Omental fat pad (tissue), 4 donors: ENCODE data around the gene CCDC9B. TPM values are rescaled to one million over a fixed set of nuclear protein-coding genes. Genes with fewer than 3 reads are reported as not detected.

Experiments used
- ATAC-seq: fragments of 150-250 bp; one replicate; pipeline ENCODE4 v1.9.1; 2016; ENCODE audit warnings: mild to moderate bottlenecking, moderate library complexity; ENCODE audit not compliant: low FRiP score
- DNase-seq: peaks from one replicate; pipeline ENCODE4 v3.0.0-alpha.2; 2019; ENCODE audit warnings: low spot score
- CTCF ChIP-seq, 3 donors: fragments of 450-650 bp; IDR thresholded peaks; one replicate each; pipeline ENCODE4 v1.5.1; 2016 to 2017; ENCODE audit warnings: antibody characterized with exemption in 3 of 3, mild to moderate bottlenecking in 3 of 3, moderate library complexity in 2 of 3
- total RNA-seq, 4 donors: library from RNA; depleted of rRNA; stranded (reverse); fragments of >200 nt; gene quantifications; one replicate each; pipeline ENCODE4 v1.1.0, GENCODE V29; 2016

Gene CCDC9B
- total RNA-seq, 4 donors from 2014 or later = 1.1 to 7.4 (median 4.5) TPM

DNA sequence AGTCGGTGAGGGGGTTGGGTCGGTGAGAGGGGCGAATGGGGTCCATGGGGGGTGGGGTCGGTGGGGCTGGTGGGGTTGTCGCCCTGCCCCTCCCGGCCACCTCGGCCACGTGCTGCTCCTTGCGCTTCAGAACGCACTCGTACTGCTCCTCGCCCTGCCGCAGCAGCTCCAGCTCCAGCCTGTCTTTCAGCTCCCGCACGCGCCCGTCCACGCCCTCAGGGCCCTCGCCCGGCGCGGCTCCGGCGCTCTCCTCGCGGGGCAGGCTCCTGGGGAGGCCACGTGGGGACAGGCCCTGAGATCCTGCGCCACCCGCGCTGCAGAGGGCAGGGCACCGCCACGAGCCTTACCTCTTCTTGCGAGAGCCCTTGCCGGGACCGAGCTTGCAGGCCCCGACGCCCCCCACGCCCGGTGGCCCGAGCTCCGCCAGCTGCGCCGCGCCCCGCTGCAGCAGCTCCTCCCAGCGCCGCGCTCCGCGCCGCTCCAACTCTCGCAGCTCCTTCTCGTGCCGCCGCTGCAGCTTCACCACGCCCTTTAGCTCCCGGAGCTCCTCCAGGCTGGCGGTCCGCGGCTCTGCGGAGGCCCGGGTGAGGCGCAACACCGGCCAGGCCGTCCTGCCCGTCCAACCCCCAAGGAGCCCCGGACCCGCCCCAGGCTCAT lies 49.7 kb downstream of the CCDC9B start:
- DNase-seq (no peak), ATAC-seq (peak; percentile 68)
- no peak for TF ChIP-seq CTCF (IDR thresholded peaks at IDR 0.05)

- no peak for TF ChIP-seq CTCF (IDR thresholded peaks at IDR 0.05)
- ATAC-seq = no peak
- no peak for DNase-seq
These were observed 50.2 kb downstream of the CCDC9B start for GRCh38 chr15:40290545-40290917.

DNA sequence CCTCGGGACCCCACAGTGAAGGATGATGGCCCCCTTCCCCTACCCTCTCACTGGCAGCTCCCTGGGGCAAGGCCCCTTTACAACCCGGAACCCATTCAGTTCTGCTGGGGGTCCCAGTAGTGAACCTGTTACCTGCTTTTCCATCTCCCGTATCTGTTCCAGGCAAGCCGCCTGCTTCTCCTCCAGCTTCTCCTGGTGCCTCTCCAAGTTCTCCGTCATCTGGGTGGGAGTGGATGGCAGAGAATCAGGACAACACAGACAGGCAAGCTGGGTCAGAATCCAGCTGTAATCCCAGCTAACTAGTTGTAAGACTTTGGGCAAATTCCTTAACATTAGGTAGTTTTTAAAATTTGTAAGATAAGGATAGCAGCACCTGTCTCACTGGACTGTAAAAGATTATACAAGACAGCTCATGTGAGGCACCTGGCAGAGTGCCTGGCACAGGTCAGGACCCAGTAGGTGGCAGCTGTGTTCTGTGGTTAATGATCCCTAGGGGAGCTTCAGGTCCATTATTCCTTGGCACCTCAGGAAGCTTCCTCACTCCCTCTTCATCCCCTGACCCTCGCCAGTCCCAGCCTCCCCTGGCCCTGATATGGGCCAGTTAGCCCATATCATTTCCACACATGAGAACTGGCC lies 51.5 kb downstream of the CCDC9B start:
- DNase-seq (no peak), ATAC-seq (no peak)
- no peak for TF ChIP-seq CTCF (IDR thresholded peaks at IDR 0.05)

GRCh38 chr15:40287968-40288367 lies 52.8 kb downstream of the CCDC9B start:
- ATAC-seq = no peak
- no peak for DNase-seq

GRCh38 chr15:40287505-40287904 lies 53.2 kb downstream of the CCDC9B start:
- TF ChIP-seq CTCF (IDR thresholded peaks at IDR 0.05) = no peak
- DNase-seq (no peak), ATAC-seq (no peak)

More at GRCh38 chr15:40287968-40288367, 52.8 kb downstream of the CCDC9B start:
- no peak for TF ChIP-seq CTCF (IDR thresholded peaks at IDR 0.05)

- no peak for TF ChIP-seq CTCF (IDR thresholded peaks at IDR 0.05)
- ATAC-seq (no peak), DNase-seq (no peak)
These were observed 53.9 kb downstream of the CCDC9B start for GRCh38 chr15:40286794-40287193.

DNA sequence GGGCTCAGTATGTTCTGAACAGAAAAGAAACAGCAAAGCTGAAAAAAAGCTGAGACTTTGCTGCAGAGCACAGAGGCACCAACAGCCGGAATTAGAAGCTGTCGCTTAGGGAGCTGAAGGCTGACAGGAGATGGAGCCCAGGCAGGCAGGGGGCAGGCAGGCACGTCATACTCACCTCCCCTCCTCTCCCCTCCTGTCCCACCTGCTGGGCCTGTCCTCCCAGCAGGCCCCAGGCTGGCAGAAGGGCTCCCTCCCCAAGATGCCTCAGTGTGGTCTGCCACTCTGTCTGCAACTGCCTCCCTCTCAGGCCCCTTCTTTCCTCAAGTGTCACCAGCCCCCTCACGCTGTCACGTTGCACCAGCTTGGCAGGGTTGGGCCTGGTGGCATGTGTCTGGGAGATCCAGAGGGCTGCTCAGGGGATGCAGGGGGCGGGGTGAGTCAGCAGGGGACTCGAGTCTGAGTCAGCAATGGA lies 54.6 kb downstream of the CCDC9B start:
- no peak for ATAC-seq
- DNase-seq = no peak
- TF ChIP-seq CTCF (IDR thresholded peaks at IDR 0.05) = no peak
